ENCODE results near the gene MED10.

DNA sequence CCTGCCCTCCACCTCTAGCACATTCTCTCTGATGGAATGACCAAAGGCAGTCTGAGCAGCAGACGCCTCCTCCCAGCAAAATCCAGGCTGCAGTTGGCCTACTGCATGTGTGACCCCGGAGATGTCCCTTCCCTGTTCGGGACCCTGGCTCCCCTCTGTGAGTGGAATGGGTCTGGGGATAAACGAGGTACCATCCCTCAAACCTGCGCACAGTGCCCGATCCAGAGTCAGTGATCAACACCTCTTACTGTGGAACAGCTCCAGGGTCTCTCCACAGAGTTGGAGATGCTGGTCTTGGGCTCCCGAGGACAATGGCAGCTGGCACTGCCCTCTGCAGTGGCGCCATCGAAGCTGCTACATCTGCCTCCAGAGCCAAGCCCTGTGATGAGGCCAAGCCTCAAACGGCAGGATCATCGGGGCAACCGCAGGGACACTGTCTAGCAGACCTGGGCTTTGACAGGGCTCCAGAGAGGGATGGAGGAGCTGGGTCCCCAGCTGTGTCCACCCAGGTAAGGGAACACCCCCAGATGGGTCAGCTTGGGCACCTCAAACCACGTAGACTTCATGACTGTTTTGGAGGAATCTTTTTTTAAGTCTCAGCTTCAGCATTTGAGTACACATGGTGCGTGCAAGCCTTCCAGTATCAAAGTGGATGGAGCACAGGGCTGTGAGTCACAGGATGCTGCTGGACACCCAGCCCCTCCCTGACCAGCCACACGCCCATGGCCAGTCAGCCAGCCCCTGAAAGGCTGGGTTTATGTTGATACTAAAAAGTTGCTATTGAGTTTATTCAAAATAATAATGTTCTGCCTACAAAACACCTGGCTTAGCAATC lies 13.0 kb downstream of the MED10 start:
- TF ChIP-seq POLR2A (IDR thresholded peaks at IDR 0.05; ENCODE audit: low read depth, low read length) (no peak), POLR2AphosphoS5 (IDR thresholded peaks at IDR 0.05; ENCODE audit: low read depth, low read length) (no peak), TAF1 (IDR thresholded peaks at IDR 0.05; ENCODE audit: borderline replicate concordance, low read depth, low read length) (no peak)

All from GM12892 (cell line).